Activated T-helper 1 cell treated with anti-CD3 and anti-CD28 coated beads, Interleukin-12 subunit alpha, Interleukin-12 subunit beta, Interleukin-2, Interleukin-4 antibody, amounts not matched to agents 30 ng/mL and 10 ng/mL and 1 ng/mL, durations not matched to agents 14 hours and 24 hours and 36 hours (primary cell): ENCODE measurements around the gene C4orf50. TPM values are rescaled to one million over a fixed set of nuclear protein-coding genes. Genes with fewer than 3 reads are reported as not detected.

ENCODE experiments used
- DNase-seq: peaks from one replicate; pipeline ENCODE4 v3.0.0; 2021; ENCODE audit warnings: low spot score
- H3K27ac Mint-ChIP-seq: one replicate; pipeline ENCODE4 v1.8.0; 2021; ENCODE audit warnings: mild to moderate bottlenecking, mixed read lengths
- H3K27me3 Mint-ChIP-seq: one replicate; pipeline ENCODE4 v1.8.0; 2022; ENCODE audit warnings: mild to moderate bottlenecking, moderate library complexity, mixed read lengths; ENCODE audit not compliant: insufficient read depth
- H3K36me3 Mint-ChIP-seq: one replicate; pipeline ENCODE4 v1.8.0; 2021; ENCODE audit warnings: low read depth, mixed read lengths
- H3K4me1 Mint-ChIP-seq: one replicate; pipeline ENCODE4 v1.8.0; 2021; ENCODE audit warnings: low read depth, mixed read lengths
- H3K4me3 Mint-ChIP-seq: one replicate; pipeline ENCODE4 v1.8.0; 2021; ENCODE audit warnings: mild to moderate bottlenecking, moderate library complexity, mixed read lengths
- H3K9me3 Mint-ChIP-seq: one replicate; pipeline ENCODE4 v1.8.0; 2021; ENCODE audit warnings: mixed read lengths
- intact Hi-C: fragments of 100-400 bp; cut with micrococcal nuclease; formaldehyde crosslinking; loops from one replicate; pipeline ENCODE4 v1.15.1; 2024
- total RNA-seq: library from RNA; stranded (reverse); gene quantifications from 2 replicates; pipeline ENCODE4 v1.2.3, GENCODE V29; 2022

C4orf50 gene
- 0.52 and 0.54 TPM in 2 replicates for total RNA-seq

GRCh38 chr4:6018331-6018730 is at the start of gene C4orf50:
C4orf50 (minus strand) TSS chr4:6018431.
- H3K27ac Mint-ChIP-seq = no peak within 1 kb of the TSS
- DNase-seq = no peak
- no peaks in the 10 kb centered on the region for H3K9me3 Mint-ChIP-seq
- intact Hi-C loops = no loop called here
- H3K27me3 Mint-ChIP-seq = peaks cover 2% of the 10 kb centered on the region
- no peaks in the 10 kb centered on the region for H3K4me1 Mint-ChIP-seq
- no peak within 1 kb of the TSS for H3K4me3 Mint-ChIP-seq
- no peaks in the 10 kb centered on the region for H3K36me3 Mint-ChIP-seq

DNA sequence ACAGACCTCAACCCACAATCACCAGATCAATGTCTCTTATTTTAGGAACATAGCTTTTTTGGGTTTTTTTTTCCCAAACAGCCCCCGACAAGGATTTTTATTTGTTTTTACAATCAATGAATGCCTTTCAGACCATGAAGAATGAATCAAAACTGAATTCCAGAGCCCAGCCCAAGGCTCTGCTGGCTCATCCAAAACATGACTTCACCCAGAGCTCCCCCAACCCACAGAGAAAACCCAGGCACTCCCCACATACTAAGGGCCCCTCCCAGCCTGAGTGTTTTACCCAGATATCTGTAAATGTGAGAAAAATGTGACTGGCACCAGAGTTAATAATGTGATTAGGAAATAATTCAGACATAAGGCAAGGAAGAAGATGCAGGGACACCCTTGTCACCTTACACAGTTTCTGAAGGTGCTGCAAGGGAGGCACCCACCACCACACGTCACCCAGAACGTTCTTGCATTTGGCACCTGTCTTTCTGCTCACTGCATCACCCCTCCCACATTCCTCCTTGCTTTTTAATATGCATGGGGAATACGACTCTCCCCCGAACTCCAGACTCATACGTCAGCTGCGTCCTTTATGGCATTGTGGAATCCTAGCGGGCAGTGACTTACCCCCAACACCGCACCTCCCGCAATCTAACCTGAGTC is 47.8 kb upstream of the C4orf50 start:
- Mint-ChIP-seq H3K27me3 (no peaks in the 10 kb centered on the region), H3K4me1 (no peaks in the 10 kb centered on the region), H3K9me3 (no peaks in the 10 kb centered on the region), H3K27ac (no peak overlapping the region), H3K36me3 (peaks cover 22% of the 10 kb centered on the region), H3K4me3 (no peak overlapping the region)
- DNase-seq = no peak
- intact Hi-C loops = no loop called here

DNA sequence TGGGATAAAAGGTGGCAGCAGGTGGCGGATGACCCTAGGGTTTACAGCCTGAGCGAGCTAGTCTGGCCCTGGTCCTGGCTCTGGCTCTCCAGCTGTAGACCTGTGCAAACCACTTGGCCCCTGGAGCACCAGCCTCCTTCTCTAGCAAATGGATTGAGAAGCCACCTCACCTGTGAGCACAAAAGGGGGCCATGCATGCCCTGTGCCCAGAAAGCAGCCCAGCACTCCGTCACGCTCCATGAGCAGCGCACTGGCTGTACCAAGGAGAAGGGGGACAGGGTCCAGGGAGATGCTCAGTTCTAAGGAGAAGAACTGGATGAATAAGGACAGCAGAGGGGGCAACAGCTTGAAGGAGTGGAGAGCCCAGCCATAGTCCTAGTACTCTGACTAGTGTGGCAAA is 46.9 kb upstream of the C4orf50 start:
- peaks cover 7% of the 10 kb centered on the region for H3K9me3 Mint-ChIP-seq
- DNase-seq = no peak
- no peak overlapping the region for H3K27ac Mint-ChIP-seq
- intact Hi-C loops = no loop called here
- peaks cover 31% of the 10 kb centered on the region for H3K36me3 Mint-ChIP-seq
- no peaks in the 10 kb centered on the region for H3K4me1 Mint-ChIP-seq
- H3K4me3 Mint-ChIP-seq = no peak overlapping the region
- no peaks in the 10 kb centered on the region for H3K27me3 Mint-ChIP-seq

DNA sequence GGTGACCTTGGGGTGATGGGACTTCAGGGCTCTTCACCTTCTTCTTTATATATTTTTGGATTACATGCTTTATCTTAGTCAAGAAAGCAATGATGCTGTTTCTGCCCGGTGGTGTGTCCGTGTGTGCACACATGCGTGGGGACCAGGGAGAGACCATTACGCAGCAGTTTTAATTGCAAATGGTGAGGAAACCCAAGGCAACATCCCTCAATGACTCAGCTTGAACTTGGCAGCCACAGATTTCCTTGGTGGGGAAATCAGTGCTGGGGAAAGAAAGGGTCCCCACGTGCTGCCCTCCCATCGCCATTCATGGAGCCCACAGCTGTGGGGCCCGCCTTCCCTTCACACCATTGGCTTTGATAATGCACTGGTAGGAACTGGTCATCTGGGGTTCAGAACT is 46.2 kb upstream of the C4orf50 start:
- no peak for DNase-seq
- Mint-ChIP-seq H3K4me3 (no peak overlapping the region), H3K36me3 (peaks cover 37% of the 10 kb centered on the region), H3K27ac (no peak overlapping the region), H3K9me3 (peaks cover 10% of the 10 kb centered on the region), H3K4me1 (no peaks in the 10 kb centered on the region), H3K27me3 (no peaks in the 10 kb centered on the region)
- intact Hi-C loops = no loop called here

DNA sequence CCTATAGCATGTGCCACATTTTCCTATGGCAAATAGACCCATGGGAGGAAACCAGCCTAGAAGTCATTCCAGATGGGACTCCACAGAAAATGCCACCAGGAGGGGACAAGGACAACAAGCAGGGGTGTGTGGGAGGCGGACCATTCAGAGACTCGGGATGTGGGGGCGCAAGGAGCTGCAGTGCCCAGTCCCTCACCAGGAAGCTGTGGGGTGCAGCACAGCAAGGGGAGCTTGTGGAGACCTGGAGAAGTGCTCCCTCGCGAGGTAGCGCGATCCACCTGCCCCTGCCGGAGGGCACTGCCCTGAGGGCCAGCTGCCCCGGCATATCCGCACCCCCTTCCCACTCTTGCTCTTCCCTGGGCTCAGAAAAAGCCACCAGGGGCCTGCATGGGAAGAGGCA is 45.5 kb upstream of the C4orf50 start:
- Mint-ChIP-seq H3K27ac (no peak overlapping the region), H3K4me1 (no peaks in the 10 kb centered on the region), H3K36me3 (peaks cover 44% of the 10 kb centered on the region), H3K27me3 (no peaks in the 10 kb centered on the region), H3K9me3 (peaks cover 17% of the 10 kb centered on the region), H3K4me3 (no peak overlapping the region)
- intact Hi-C loops = no loop called here
- no peak for DNase-seq

DNA sequence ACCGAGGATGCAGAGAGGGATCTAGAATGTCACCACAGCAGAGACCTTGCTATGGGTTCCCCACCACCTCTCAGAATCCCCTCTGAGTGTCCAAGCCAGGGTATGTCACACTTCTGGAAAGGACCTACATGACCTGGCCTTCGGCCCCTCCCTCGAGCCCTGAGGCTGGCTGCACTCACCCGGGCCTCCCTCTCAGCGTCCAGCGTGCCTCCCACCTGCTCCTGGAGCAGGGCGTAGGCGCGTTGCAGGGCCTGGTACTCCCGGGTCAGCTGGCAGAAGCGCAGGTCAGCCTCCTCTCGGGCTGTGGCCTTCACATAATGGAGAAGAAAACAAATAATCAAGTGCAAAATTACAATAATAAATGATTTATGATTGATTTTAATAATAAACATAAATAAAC is 43.9 kb upstream of the C4orf50 start:
- peaks cover 49% of the 10 kb centered on the region for H3K36me3 Mint-ChIP-seq
- no peaks in the 10 kb centered on the region for H3K4me1 Mint-ChIP-seq
- H3K9me3 Mint-ChIP-seq = peaks cover 23% of the 10 kb centered on the region
- no peak overlapping the region for H3K27ac Mint-ChIP-seq
- no peak for DNase-seq
- H3K27me3 Mint-ChIP-seq = no peaks in the 10 kb centered on the region
- intact Hi-C loops = no loop called here
- H3K4me3 Mint-ChIP-seq = no peak overlapping the region

DNA sequence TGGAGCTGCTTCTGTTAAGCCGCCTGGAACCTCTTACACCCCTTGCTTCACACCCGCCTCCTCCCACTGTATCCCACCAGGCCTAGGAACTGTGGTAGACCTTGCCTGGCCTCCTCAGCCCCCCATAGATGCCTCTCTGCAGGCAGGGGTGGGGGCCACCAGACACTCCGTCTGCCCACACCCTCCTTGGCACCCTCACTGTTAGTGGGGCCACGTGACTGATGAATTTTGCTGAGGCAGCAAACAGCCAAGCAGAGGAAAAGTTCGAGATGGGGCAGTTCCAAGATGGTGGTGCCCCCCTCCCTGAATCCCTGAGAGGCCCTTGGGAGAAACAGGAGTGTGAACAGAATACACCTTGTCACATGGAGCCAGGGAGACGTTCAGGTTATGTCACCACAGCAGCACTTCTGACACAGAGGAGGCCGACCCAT is 41.2 kb upstream of the C4orf50 start:
- Mint-ChIP-seq H3K27me3 (no peaks in the 10 kb centered on the region), H3K9me3 (peaks cover 23% of the 10 kb centered on the region), H3K4me1 (no peaks in the 10 kb centered on the region), H3K36me3 (peaks cover 48% of the 10 kb centered on the region), H3K4me3 (no peak overlapping the region), H3K27ac (no peak overlapping the region)
- no peak for DNase-seq
- intact Hi-C loops = no loop called here

DNA sequence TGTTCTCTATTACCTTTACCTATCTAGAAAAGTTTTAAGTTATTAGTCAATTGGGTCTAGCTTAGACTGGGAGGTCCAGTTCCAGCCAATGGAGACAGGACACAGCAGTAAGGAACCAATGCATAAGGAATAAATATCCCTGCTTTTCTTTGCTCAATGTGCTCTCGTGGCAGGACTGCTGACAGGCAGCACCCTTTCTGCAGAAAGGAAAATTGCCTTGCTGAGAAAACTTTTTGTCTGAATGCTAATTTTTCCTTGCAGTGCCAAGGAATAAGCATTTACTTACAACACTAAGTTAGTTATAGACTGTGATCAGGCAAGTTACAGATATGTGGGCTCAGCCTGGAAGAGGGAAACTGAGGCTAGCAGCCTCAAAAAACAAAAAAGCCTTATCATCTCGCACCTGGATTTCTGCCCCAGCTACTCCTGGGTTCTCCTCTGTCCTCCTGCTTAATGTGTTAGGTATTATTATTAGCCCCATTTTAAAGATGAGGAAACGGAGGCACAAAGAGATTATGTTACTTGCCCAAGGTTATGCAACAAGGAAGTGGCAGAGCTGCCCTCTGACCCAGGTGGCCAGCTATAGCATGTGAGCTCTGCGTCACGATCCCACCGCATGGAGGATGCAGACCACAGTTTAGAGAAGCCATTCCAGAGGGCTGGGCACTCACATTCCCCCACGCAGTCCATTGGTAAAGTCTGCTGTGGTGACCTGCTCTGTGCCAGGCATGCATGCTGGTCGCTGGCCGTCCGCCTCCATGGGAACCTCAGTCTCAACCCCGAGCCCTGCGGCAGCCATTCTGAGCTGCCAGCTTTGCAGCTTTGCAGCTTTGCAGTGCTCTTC is 40.5 kb upstream of the C4orf50 start:
- no peak for DNase-seq
- Mint-ChIP-seq H3K9me3 (peaks cover 23% of the 10 kb centered on the region), H3K4me1 (no peaks in the 10 kb centered on the region), H3K27me3 (no peaks in the 10 kb centered on the region), H3K4me3 (no peak overlapping the region), H3K27ac (no peak overlapping the region), H3K36me3 (peaks cover 45% of the 10 kb centered on the region)
- intact Hi-C loops = no loop called here

- no peak overlapping the region for H3K4me3 Mint-ChIP-seq
- H3K36me3 Mint-ChIP-seq = peaks cover 41% of the 10 kb centered on the region
- no peaks in the 10 kb centered on the region for H3K4me1 Mint-ChIP-seq
- intact Hi-C loops = no loop called here
- no peak for DNase-seq
- H3K27ac Mint-ChIP-seq = no peak overlapping the region
- H3K9me3 Mint-ChIP-seq = peaks cover 23% of the 10 kb centered on the region
- H3K27me3 Mint-ChIP-seq = no peaks in the 10 kb centered on the region
Observed at GRCh38 chr4:6056976-6057766, 38.9 kb upstream of the C4orf50 start.

DNA sequence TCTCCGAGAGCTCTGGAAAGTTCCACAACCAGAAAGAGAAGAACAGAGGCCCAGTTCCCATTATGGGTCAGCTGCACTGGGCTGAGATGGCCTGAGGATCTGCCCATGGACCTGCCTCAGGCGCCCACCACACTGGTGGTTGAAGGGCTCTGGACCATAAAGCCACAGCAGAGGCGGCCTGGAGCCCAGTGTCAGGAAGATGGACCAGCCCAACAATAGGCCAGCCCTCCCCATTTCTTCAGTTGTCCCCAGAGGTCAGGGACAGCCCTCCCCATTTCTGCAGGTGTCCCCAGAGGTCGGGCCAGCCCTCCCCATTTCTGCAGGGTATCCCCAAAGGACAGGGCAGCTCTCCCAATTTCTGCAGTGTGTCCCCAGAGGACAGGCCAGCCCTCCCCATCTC is 37.2 kb upstream of the C4orf50 start:
- H3K27ac Mint-ChIP-seq = no peak overlapping the region
- no peak for DNase-seq
- H3K4me3 Mint-ChIP-seq = no peak overlapping the region
- peaks cover 35% of the 10 kb centered on the region for H3K36me3 Mint-ChIP-seq
- peaks cover 18% of the 10 kb centered on the region for H3K9me3 Mint-ChIP-seq
- intact Hi-C loops = no loop called here
- H3K4me1 Mint-ChIP-seq = no peaks in the 10 kb centered on the region
- H3K27me3 Mint-ChIP-seq = peaks cover 1% of the 10 kb centered on the region

GRCh38 chr4:6055030-6055429 is 36.8 kb upstream of the C4orf50 start:
- H3K4me3 Mint-ChIP-seq = no peak overlapping the region
- no peak for DNase-seq
- peaks cover 31% of the 10 kb centered on the region for H3K36me3 Mint-ChIP-seq
- peaks cover 14% of the 10 kb centered on the region for H3K9me3 Mint-ChIP-seq
- peaks cover 1% of the 10 kb centered on the region for H3K27me3 Mint-ChIP-seq
- H3K27ac Mint-ChIP-seq = no peak overlapping the region
- no peaks in the 10 kb centered on the region for H3K4me1 Mint-ChIP-seq
- intact Hi-C loops = no loop called here

DNA sequence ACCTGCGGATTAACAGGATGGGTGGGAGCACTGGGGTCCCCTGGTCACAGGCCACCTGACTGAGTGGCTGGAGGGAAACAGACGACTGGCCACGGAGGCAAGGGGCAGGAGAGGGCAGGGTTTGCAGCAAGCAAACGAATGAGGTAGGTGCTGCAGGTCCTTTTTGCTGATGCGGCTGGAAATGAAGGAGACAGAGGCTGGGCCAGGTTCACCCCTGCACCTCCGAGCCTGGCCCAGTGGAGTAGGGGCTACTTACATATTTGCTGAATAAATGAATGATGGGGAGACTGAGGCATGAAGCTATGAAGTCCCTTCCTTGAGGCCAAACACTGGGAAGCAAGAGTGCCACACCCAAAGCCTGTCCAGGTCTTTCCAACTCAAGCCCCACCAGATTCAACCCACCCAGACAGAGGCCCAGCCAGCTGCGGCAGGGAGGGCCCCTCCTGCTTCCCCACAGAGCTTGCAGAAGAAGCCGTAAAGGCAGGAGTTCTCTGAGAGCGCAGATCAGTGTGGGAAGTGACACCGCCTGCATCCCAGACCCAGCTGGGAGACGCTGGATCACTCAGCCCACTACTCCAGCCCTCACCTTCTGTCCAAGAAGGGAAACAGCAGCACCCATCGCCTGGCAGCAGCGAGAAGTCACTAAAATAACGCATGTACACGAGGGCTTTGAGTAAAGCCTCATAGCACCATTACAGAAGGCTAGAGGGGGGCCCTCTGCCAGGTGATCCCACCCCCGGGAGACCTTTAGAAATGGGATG is 36.1 kb upstream of the C4orf50 start:
- intact Hi-C loops = no loop called here
- Mint-ChIP-seq H3K27me3 (peaks cover 1% of the 10 kb centered on the region), H3K27ac (no peak overlapping the region), H3K9me3 (peaks cover 13% of the 10 kb centered on the region), H3K36me3 (peaks cover 25% of the 10 kb centered on the region), H3K4me3 (no peak overlapping the region), H3K4me1 (no peaks in the 10 kb centered on the region)
- no peak for DNase-seq
